GM19372 (cell line): Measurements from ENCODE around the gene DCST1.
A peak's percentile ranks its signal among the peaks of the same experiment; 100 is the strongest.

Experiments used
- ATAC-seq: cut with Tn5 transposase; IDR thresholded peaks from one replicate; pipeline ENCODE4 v1.9.1; 2021; ENCODE audit warnings: mild to moderate bottlenecking, low read depth, moderate library complexity; ENCODE audit not compliant: unreplicated experiment

The DCST1 gene

DNA sequence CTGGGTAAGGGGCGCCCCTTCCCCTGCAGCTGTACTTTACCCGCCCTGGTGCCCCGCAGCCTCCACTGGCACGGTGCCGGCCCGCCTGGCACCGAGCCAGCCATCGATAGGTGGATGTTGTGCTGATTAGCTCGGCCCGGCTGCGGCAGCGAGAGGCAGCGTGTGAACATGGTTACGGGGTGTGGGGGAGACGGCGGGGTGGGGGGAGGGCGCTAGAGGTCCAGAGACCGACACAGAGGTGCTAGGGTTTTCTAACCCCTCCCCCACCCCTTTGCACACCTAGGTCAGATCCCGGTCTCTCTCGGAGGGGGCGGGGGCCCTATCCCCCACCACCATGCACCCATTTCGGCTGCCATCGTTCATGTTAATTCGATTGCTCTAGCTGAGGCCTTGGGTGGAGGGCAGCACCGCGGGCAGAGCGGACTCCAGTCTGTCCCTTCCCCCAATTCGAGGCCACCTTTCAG, 36.6 kb downstream of the DCST1 start:
- ATAC-seq: no peak

DNA sequence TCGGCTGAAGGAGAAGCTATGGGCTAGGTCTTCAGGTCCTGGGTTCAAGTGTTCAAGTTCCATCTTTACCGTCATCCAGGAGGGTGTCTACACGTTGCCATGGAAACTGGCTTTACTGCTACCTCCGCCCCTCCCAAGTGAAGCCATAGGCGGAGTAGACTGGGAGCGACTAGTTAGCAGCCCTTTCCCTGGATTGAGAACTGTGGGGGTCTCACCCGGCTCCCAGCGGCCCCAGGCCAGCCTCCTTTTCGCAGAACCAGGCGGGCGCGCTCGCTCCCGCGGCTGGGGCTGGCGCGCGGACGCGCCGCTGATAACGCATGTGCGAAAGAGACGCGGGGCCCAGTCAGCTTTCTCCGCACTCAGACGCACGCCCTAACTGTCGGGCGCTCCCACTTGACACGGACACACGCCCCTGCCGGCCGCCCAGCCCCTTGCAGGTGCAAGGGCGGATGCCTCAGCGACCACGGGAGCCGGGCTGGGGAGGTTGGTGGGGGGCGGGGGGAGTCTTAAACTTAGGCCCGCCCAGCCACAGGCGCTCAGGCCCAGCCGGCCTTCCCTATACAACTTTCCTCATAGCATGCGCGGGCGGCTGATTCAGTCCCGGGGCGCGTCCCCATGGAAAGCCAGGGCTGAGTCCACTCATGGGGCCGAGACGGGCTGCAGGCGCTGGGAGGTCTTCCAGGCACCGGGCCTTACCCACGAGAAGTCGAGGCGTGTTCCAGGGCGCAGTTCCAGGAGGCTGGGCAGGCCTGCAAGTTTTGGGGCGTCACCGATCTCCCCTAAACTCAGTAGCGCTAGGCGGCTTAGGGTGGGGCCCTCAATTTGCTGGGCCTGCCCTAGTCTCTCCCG, 37.3 kb downstream of the DCST1 start:
- ATAC-seq: peak; percentile 68

GRCh38 chr1:155071701-155072100, 38.1 kb downstream of the DCST1 start:
- no peak for ATAC-seq

GRCh38 chr1:155072531-155073289, 39.1 kb downstream of the DCST1 start:
- ATAC-seq: no peak

- no peak for ATAC-seq
Measured at GRCh38 chr1:155073377-155074242, 40.0 kb downstream of the DCST1 start.

DNA sequence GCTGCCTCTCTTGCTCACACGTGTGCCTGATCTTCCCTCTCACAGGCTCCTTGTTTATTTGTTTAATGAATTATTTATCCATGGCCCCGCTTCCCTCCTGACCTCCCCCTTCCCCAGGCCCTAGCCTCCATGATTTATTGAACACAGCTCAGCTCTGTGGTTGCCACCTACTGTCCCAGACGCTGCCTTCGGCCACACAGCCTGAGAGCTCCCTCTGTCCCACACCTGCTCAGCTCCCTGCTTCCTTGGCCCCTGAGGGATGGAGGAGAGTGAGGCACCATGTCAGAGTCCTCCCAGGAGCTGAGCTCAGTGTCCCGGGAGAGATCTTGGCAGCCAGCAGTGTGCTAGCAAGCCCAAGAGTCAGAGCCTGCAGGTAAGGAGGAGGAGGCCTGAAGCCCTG, 41.9 kb downstream of the DCST1 start:
- ATAC-seq: no peak

DNA sequence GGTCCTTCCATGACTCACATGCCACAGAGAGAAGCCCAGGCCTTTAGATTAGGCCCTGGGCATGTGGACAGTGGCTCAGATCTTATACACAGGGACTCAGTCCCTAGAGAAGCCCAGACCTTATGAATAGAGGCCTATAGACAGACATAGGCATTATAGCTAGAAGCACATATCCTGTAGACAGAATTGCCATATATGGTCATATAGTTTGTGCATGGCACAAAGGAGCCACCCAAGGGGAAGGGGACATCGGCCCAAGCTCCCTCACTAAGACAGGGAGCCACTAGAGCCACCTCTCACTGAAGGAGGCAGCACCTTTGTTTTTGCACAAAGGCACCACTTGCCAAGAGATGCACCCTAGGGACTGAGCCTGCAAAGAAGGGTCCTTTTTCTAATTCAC, 42.7 kb downstream of the DCST1 start:
- ATAC-seq: no peak

DNA sequence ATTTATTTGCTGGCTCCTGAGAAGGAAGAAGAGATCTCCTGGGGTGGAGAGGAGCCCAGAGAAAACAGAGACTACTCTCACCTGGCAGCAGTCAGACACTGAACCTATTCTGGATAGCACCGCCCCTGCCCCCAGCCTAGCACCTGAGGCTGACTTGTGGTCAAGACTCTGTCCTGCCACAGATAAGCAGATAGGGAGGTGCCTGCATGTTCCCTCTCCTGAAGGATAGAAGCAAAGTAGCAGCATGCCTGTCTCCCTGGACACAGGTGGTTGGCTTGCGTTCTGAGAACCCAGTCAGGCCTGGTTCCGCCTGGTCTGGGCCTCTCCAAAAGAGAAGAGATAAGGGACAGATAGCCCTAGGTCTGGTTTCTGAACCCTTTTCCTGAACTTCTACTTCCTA, 43.7 kb downstream of the DCST1 start:
- ATAC-seq: no peak

DNA sequence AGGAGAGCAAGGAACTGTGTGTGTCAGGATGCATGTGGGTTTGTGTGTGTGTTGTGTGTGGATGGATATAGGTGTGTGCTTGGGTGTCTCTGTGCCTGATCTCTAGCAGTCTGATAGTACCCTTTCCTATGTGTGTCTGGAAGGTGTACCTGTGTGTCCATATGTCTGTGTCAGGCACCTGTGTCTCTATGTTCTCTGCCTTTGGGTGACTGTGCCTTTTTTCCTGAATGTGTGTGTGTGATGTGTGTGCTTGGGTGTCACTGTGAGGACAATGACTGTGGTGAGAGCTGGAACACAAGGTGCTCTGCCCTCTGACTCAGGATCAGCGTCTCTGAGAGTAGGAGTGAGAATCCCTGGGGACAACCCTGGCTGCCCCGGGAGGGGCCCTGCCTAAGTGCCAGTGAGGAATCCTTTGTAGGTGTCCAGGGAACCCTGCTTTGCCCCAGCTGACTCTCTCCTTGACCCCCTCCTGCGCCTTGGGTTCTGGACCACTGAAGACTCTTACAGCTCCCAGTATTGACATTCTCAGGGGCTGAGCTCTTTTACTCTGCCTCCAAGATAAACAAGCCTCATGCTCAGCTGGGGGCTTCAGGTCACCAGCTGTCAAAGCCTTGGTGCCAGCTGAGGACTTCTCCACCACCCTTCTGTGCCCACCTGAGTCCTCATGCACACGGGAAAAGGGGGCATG, 44.3 kb downstream of the DCST1 start:
- no peak for ATAC-seq

DNA sequence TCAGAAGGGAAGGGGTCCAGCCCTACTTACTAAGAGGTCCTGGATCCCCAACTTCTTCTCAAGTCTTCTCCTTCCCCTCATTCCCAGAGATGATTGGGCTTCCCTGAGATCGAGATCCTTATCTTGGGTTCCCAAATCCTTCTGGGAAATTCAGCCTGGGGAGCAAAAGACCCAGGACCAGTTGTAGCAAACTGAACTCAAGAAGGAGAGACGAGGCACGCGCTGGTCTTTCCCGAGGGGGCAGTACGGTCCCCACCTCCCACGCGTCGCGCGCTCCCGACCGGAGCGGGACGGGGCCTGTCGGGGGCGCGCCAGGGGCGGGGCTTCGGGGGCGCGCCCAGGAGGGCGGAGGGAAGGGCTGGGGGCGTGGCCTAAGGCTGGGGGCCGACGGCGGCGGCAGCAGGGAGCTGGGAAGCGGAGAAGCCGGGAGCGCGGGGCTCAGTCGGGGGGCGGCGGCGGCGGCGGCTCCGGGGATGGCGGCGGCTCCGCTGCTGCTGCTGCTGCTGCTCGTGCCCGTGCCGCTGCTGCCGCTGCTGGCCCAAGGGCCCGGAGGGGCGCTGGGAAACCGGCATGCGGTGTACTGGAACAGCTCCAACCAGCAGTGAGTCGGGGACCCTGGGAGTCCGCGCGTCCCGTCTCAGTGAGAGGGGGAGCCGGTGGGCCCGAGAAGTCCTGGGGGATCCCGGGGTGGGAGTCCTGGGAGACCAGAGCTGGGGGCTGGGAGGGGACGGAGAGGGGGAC, 45.0 kb downstream of the DCST1 start, which contains the start of gene EFNA3:
Gene EFNA3, plus strand, starts transcription at position 369 of the 741 bp plus-strand sequence. Its CDS starts 105 bp downstream, at position 474.
- no peak for ATAC-seq

DNA sequence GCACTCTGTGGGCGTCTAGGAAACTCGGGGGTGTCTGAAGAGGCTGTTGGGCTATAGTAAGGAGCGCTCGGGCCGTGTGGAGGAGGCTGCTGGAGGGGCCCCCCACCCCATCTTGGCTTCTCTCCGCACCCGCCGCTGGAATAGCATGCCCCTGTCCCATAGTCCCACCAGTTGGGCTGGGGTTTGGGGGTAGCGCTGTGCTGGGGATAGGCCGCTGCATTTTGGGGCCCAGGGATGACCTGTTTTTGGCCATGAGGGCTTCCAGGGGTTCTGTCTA, 45.5 kb downstream of the DCST1 start:
- ATAC-seq: no peak

GRCh38 chr1:155079487-155080311, 46.1 kb downstream of the DCST1 start:
- no peak for ATAC-seq

DNA sequence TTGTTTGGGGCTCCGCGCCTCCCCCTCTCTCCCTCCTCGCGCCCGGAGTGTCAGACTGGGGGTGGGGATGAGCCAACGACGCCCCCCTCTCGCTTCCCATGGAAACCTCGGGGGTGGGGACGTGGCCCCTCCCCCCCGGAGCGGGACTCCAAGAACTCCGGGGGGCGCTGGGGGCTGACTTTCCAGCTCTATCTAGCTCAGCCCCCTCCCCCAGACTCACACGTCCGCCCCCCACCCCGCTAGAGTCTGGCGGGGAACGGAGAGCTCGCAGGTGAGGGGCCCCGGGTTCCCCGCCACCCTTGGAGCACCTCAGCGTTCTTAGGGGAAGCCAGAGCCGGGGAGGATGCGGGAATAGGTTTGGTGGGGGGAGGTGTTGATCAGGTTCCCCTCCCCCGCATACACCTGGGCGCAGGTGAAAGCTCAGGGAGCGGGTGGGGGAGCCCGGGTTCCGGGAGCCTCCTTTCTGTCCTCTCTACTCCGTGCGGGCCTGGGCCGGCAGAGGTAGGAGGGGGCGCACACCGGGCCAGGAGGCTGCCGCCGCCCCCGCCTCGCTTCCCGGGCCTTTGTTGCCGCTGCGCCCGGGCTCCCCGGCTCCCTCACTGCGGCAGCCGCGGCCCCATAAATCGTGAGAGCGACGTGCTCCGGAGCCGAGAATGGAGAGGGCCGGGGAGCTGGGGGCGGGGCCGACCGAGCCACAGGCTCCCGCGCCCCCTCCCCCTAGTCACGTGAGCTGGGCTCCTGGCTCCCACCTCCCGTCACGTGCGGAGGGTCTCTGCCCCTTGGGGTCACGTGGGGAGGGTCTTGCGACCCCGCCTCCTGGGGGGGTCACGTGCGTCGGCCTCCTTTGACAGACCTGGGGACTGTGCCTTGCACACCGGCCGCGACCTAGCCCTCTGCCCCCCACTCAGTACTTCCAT, 46.9 kb downstream of the DCST1 start:
- no peak for ATAC-seq

GRCh38 chr1:155081472-155082300, 48.1 kb downstream of the DCST1 start:
- no peak for ATAC-seq

DNA sequence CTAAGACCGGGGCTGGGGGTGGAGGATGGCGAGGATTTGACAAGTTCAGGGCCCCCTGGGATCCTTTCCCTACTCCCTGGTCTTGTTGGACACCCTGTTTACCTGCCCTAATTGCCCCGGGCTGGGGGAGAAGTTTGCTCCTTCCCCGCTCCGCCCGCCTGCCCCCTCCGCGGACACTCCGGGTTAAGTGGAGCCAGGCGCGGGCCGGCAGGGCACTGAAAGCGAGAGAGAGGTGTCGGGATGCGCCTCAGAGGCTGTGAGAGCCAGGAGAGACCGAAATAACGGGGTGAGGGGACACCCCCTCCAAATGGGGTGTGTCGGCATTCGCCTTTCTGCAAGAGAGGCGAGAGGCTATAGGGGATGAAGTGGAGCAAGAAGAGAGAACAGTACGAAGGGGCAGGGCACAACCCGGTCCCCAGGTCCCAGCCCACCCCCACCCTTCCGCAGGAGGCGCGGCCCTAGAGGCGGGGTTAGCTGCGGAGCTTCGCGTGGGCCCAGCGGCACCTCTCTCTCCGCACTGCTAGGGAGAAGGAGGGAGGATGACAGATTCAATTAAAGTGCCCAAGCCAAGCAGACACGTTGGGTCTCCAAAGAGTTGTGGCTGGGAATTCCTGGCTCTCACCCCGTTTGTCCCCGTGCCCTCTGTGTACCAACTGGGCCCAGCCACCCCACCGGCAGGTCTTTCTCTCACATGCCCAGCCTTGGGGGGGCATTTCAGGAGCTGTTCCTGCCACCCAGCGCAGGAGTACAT, 48.9 kb downstream of the DCST1 start:
- ATAC-seq: no peak

GRCh38 chr1:155083052-155083541, 49.5 kb downstream of the DCST1 start:
- ATAC-seq: no peak
